Right lobe of liver (tissue), 4 donors: ENCODE measurements around the gene TFG.

Experiments used
- CTCF ChIP-seq, 4 donors: fragments of 200-600 bp in 3 of 4; fragments of 450-650 bp in 1 of 4; IDR thresholded peaks; one replicate each; pipeline versions ENCODE4 v1.5.1 to v1.8.0; 2016 to 2022; ENCODE audit warnings: antibody characterized with exemption in 4 of 4, mild to moderate bottlenecking in 2 of 4
- POLR2A ChIP-seq: fragments of 450-650 bp; IDR thresholded peaks from one replicate; pipeline ENCODE4 v1.6.1; 2017; ENCODE audit warnings: antibody characterized with exemption, mild to moderate bottlenecking
- donor health status: DM: no; HTN: no; CAD: no.
- donor health status: DM: no; HTN: no; CAD: no.
- donor health status: DM: no; HTN: yes; CAD: no.

- TF ChIP-seq CTCF (IDR thresholded peaks at IDR 0.05) (no peak), POLR2A (no peak)
Observed at GRCh38 chr3:100693225-100693624, 16.1 kb upstream of the TFG start.
